Activated CD4-positive, alpha-beta T cell treated with anti-CD3 and anti-CD28 coated beads, Interleukin-2, amount 10 ng/mL, durations not matched to agents 24 days and 14 days (primary cell): ENCODE data around the gene GASK1B. TPM values are rescaled to one million over a fixed set of nuclear protein-coding genes. Genes with fewer than 3 reads are reported as not detected.

Source experiments
- DNase-seq: peaks from one replicate; pipeline ENCODE4 v3.0.0; 2022
- H3K27ac Mint-ChIP-seq: one replicate; pipeline ENCODE4 v1.8.0; 2022; ENCODE audit warnings: mild to moderate bottlenecking, mixed read lengths
- H3K27me3 Mint-ChIP-seq: one replicate; pipeline ENCODE4 v1.8.0; 2022; ENCODE audit warnings: mixed read lengths
- H3K36me3 Mint-ChIP-seq: one replicate; pipeline ENCODE4 v1.8.0; 2022; ENCODE audit warnings: low read depth, mild to moderate bottlenecking, mixed read lengths
- H3K4me1 Mint-ChIP-seq: one replicate; pipeline ENCODE4 v1.8.0; 2021; ENCODE audit warnings: mixed read lengths
- H3K4me3 Mint-ChIP-seq: one replicate; pipeline ENCODE4 v1.8.0; 2022; ENCODE audit warnings: mild to moderate bottlenecking, moderate library complexity, mixed read lengths
- H3K9me3 Mint-ChIP-seq: one replicate; pipeline ENCODE4 v1.8.0; 2021; ENCODE audit warnings: mixed read lengths
- intact Hi-C: fragments of 100-400 bp; cut with micrococcal nuclease; formaldehyde crosslinking; loops from one replicate; pipeline ENCODE4 v1.15.1; 2023
- total RNA-seq: library from RNA; stranded (reverse); gene quantifications from 2 replicates; pipeline ENCODE4 v1.2.3, GENCODE V29; 2022

GASK1B gene
- total RNA-seq, 1 donor from 2014 or later: not detected

DNA sequence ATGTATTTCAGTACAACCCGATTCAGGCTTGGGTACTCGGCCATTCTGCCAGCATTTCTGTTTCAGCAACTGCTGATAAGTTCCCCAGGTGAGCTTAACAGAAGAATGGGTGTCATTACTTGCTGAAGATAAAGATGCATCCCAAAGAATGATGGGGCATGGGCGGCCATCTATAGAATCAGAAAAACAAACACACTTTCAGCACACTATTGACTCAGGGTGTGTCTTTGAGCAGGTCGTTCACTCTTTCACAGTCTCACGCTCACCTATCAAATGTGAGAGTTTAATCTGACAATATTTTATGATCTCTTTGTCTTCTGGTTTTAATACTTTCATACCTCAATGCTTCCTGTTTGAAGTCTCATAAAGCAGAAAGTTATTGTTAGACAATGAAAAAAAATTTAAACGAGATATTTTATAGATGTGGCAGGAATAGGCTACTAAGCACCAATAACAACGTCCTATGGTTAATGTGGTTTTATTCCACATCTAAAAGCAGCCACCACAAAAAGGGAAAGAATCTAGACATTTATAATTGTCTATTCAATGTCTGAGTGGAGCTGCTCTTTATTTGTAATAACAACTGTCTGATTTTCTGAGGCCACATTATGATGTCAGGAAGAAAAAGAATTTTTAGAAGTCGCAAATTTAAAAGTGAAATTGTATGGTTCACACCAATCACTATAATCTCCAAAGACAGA, 17.0 kb downstream of the GASK1B start:
- Mint-ChIP-seq H3K27ac (no peak overlapping the region), H3K36me3 (no peaks in the 10 kb centered on the region), H3K9me3 (no peaks in the 10 kb centered on the region), H3K27me3 (no peaks in the 10 kb centered on the region), H3K4me1 (no peaks in the 10 kb centered on the region), H3K4me3 (no peak overlapping the region)
- intact Hi-C loops: no loop called here
- no peak for DNase-seq

DNA sequence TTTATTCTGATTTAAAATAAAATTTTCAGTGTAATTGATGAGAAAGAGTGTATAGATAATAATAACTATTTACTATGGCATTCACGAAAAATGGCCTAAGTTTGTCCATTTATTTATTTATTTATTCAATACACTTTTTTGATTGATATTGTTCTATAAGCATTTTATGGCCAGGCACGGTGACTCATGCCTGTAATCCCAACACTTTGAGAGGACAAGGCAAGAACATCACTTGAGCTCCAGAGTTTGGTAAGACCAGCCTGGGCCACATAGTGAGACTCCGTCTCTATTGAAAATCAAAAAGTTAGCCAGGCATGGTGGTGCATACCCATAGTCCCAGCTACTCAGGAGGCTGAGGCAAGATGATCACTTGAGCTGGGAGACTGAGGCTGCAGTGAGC, 25.7 kb downstream of the GASK1B start:
- no peak overlapping the region for H3K4me3 Mint-ChIP-seq
- intact Hi-C loops: no loop called here
- no peak for DNase-seq
- H3K27ac Mint-ChIP-seq: no peak overlapping the region
- H3K4me1 Mint-ChIP-seq: no peaks in the 10 kb centered on the region
- H3K36me3 Mint-ChIP-seq: no peaks in the 10 kb centered on the region
- no peaks in the 10 kb centered on the region for H3K27me3 Mint-ChIP-seq
- no peaks in the 10 kb centered on the region for H3K9me3 Mint-ChIP-seq

DNA sequence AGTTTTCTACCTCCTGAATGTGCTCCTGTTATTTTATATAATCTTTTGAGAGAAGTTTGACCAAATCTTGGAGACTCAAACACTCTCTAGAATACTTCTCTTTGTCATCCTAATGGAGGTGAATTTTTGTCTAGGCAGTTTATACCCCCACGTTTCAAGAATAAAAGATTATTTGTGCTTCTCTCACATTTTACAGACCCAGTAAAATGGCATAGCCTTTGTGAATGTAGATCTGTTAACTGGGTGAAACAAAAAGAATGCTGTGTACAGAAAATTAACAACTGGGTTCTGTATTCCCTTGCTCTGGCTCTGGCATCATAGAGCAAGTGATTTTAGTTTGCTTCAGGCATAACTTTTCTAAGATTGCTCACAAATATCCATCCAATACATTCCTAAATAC, 26.1 kb downstream of the GASK1B start:
- Mint-ChIP-seq H3K4me3 (no peak overlapping the region), H3K36me3 (no peaks in the 10 kb centered on the region), H3K27ac (no peak overlapping the region), H3K4me1 (no peaks in the 10 kb centered on the region), H3K9me3 (no peaks in the 10 kb centered on the region), H3K27me3 (no peaks in the 10 kb centered on the region)
- intact Hi-C loops: no loop called here
- DNase-seq: no peak

DNA sequence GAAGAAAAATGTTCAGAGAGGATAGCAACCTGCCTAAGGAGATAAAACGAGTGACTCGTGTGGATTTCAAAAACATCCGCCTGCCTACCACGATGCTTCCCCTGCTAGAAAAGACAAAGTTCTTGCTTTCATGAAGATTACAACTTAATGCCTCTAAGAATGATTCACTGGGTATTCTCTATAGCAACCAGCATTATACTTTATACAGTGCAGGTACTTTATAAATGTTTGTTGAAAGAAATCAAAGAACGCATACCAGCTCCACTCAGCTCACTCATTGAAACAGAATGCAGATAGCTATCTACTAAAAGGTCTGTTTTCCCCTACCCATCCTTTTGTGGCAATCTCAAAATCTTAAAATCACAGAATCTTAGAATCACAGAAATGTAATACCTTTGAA, 33.7 kb downstream of the GASK1B start:
- Mint-ChIP-seq H3K4me3 (no peak overlapping the region), H3K9me3 (no peaks in the 10 kb centered on the region), H3K27ac (no peak overlapping the region), H3K27me3 (no peaks in the 10 kb centered on the region), H3K4me1 (no peaks in the 10 kb centered on the region), H3K36me3 (no peaks in the 10 kb centered on the region)
- intact Hi-C loops: no loop called here
- no peak for DNase-seq

DNA sequence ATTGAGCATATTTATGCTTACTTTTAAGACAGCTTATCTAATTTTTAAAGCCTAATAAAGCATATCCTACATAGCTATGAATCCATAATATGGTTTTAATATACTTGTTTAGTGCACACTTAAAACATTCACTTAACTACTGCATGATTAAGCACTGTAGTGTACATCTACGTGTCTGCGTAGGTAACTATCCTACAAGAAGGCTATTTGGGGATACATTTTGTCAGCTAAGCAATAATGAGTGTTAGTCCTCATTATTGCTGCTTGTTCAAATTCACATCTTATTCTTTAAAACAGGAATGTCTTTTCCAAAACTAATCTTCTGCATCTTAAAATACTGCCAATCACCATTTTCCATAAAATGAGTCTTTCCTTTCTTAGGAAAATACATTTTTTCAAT, 38.6 kb downstream of the GASK1B start:
- Mint-ChIP-seq H3K27me3 (no peaks in the 10 kb centered on the region), H3K36me3 (no peaks in the 10 kb centered on the region), H3K4me1 (no peaks in the 10 kb centered on the region), H3K27ac (no peak overlapping the region), H3K9me3 (no peaks in the 10 kb centered on the region), H3K4me3 (no peak overlapping the region)
- intact Hi-C loops: no loop called here
- DNase-seq: no peak

DNA sequence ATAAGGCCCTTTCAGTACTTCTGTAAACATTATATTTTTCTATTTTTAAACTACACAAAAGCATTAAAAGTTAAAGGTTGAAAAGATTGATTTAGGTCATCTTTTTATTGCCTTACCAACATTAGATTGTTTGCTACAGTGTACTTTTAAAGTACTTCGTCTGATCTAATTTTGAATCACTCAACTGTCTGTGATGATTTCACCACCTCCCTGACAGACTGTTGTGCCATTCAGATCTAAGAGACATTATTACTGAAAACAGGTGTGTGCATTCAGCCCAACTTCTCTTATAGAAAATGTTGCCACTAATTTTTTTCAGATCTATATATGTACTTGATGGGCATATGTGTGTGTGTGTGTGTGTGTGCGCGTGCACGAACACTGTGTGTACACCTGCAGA, 39.3 kb downstream of the GASK1B start:
- no peak for DNase-seq
- H3K36me3 Mint-ChIP-seq: no peaks in the 10 kb centered on the region
- no peaks in the 10 kb centered on the region for H3K4me1 Mint-ChIP-seq
- no peaks in the 10 kb centered on the region for H3K27me3 Mint-ChIP-seq
- intact Hi-C loops: no loop called here
- H3K4me3 Mint-ChIP-seq: no peak overlapping the region
- H3K27ac Mint-ChIP-seq: no peak overlapping the region
- H3K9me3 Mint-ChIP-seq: no peaks in the 10 kb centered on the region

DNA sequence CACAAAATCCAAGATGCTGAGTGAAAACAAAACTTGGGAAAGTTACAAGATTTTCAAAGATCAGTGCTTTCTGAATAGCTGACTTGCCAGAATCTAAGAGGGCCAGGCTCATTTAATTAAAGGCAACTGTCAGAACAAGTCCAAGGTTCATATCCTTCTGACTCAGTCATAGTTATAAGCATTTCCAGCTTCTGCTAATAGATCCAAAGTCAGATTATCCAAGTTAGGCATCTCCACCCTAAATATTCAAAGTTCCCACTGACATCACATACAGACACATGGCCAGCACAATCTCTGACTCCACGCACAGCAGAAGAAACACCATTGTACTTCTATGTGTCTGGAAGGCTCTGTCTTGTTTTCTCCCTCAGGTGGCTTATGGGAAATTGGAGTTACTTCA, 41.8 kb downstream of the GASK1B start:
- Mint-ChIP-seq H3K4me1 (no peaks in the 10 kb centered on the region), H3K9me3 (no peaks in the 10 kb centered on the region), H3K27me3 (no peaks in the 10 kb centered on the region), H3K27ac (no peak overlapping the region), H3K4me3 (no peak overlapping the region), H3K36me3 (no peaks in the 10 kb centered on the region)
- no peak for DNase-seq
- intact Hi-C loops: no loop called here

DNA sequence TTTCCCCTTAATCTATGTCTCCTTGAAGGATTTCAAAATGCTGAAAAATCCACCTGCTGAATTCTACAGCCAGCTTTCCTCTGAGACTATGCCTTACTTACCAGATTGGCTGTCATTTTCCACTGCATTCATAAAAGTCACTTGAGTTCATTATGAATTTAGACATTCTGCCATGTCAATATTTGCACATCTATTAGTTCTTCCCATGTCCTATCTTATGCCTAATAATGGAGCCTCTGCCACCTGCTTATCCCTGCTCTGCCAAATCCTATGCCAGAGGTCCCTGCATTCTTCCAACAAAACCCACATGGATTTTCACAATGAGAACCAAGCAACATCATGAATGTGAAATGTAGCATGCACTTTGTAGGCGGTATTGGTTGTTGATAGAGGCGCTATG, 42.6 kb downstream of the GASK1B start:
- Mint-ChIP-seq H3K36me3 (no peaks in the 10 kb centered on the region), H3K4me1 (no peaks in the 10 kb centered on the region), H3K27ac (no peak overlapping the region), H3K27me3 (no peaks in the 10 kb centered on the region), H3K9me3 (no peaks in the 10 kb centered on the region), H3K4me3 (no peak overlapping the region)
- intact Hi-C loops: no loop called here
- DNase-seq: no peak

DNA sequence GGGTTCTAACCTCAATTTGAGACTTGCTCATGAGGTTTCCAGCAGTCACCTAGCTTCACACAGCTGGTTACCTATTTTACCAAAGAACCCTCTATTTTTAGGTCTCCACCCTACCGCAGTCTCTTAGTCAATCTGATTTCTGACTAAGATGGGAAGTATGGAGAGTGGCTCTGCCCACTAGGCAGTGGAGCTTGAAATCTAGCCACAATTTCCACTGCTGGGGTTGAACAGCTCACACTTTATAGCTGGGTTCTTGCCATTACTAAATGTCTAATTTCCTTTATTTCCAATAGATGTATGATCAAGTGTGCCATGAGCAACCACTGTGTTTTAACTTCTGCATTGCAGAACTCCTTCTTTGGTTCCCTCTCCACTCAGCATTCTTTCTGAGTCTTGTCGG, 43.1 kb downstream of the GASK1B start:
- Mint-ChIP-seq H3K27ac (no peak overlapping the region), H3K27me3 (no peaks in the 10 kb centered on the region)
- intact Hi-C loops: no loop called here

DNA sequence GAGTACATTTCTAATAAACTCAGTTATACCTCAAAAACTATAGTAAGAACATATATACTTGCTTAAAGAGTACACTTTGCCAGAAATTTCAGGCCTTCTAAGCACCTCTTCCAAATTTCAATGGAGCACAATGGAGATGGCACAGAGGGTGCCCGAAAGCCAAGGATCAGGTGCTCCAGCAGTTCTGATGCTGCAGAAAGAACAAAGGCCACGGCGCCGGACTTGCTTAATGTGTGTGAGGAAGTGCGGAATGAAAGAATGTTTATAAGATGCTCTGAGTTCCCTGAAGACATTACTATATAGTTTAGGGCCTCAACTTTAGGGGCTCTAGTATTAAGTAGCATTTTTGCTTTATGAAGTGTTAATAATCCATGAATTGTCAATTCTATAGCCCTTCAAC, 44.3 kb downstream of the GASK1B start:
- no peak overlapping the region for H3K27ac Mint-ChIP-seq
- no peaks in the 10 kb centered on the region for H3K27me3 Mint-ChIP-seq
- no peak for DNase-seq
- H3K4me1 Mint-ChIP-seq: no peaks in the 10 kb centered on the region
- intact Hi-C loops: no loop called here
- no peaks in the 10 kb centered on the region for H3K9me3 Mint-ChIP-seq
- H3K36me3 Mint-ChIP-seq: no peaks in the 10 kb centered on the region
- H3K4me3 Mint-ChIP-seq: no peak overlapping the region

More for the DNA sequence above, 43.1 kb downstream of the GASK1B start:
- H3K4me3 Mint-ChIP-seq: no peak overlapping the region
- H3K9me3 Mint-ChIP-seq: no peaks in the 10 kb centered on the region
- no peak for DNase-seq
- no peaks in the 10 kb centered on the region for H3K36me3 Mint-ChIP-seq
- H3K4me1 Mint-ChIP-seq: no peaks in the 10 kb centered on the region

DNA sequence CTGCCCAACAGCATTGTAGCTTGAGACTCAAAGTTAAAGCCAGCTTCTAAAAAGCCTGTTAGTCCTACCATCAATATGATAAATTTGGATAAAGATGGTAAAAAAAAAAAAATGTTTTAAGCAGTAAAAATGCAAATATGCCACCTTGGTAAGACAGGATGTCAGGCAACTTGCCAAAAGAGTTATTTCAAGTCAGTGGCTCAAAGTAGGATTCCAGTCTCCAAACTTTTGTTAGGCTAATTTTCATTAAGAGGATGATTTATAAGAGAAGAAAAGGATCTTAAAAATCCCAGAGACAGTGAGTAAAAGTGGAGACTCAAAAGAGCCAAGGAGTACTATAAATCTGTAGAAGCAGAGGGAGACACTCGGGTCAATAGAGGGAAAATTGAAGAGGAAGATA, 47.5 kb downstream of the GASK1B start:
- DNase-seq: no peak
- H3K36me3 Mint-ChIP-seq: no peaks in the 10 kb centered on the region
- H3K9me3 Mint-ChIP-seq: no peaks in the 10 kb centered on the region
- intact Hi-C loops: no loop called here
- no peak overlapping the region for H3K27ac Mint-ChIP-seq
- no peak overlapping the region for H3K4me3 Mint-ChIP-seq
- no peaks in the 10 kb centered on the region for H3K27me3 Mint-ChIP-seq
- H3K4me1 Mint-ChIP-seq: no peaks in the 10 kb centered on the region

Other genes starting within 250 kb of the GASK1B start
- gene TMEM144, start 37.5 kb upstream of the GASK1B start, total RNA-seq: not detected in 2 replicates